ENCODE results near the gene UBE2Z. TPM values are rescaled to one million over a fixed set of nuclear protein-coding genes. Genes with fewer than 3 reads are reported as not detected.

The UBE2Z gene
- polyA plus RNA-seq, 3 donors = 35.8 to 44.7 (median 40.0) TPM

GRCh38 chr17:48961516-48962233, 53.5 kb downstream of the UBE2Z start:
- Mint-ChIP-seq H3K4me1 (no peaks in the 10 kb centered on the region), H3K9me3 (peaks cover 0 to 2% (median 0%) of the 10 kb centered on the region in 7 donors), H3K27me3 (ENCODE audit: low read depth in 3 of 3) (peaks cover 26 to 58% (median 48%) of the 10 kb centered on the region in 3 donors), H3K36me3 (no peaks in the 10 kb centered on the region), H3K4me3 (peak overlapping the region in 1 of 2 donors; percentile 40), H3K27ac (no peak overlapping the region)
- no peaks in the 10 kb centered on the region for H3K36me3 ChIP-seq (replicated peaks in 1 of 2; ENCODE audit: control insufficient read depth in 1 of 2, insufficient read depth in 2 of 2, low read length in 2 of 2)
- no peaks in the 10 kb centered on the region for H4K20me1 ChIP-seq (ENCODE audit: insufficient read depth, low read length)
- H3K4me2 ChIP-seq (replicated peaks; ENCODE audit: extremely low read depth, low read length, poor library complexity, severe bottlenecking) = no peak overlapping the region
- intact Hi-C loops (cut with micrococcal nuclease) = no loop called here
- no peaks in the 10 kb centered on the region for H3K4me1 ChIP-seq (ENCODE audit: control insufficient read depth in 1 of 2, insufficient read depth in 2 of 2, low read length in 2 of 2)
- peaks cover 0 to 23% of the 10 kb centered on the region in 2 donors for H3K27me3 ChIP-seq (ENCODE audit: control insufficient read depth in 2 of 2, insufficient read depth in 2 of 2, low read length in 2 of 2)
- H2AFZ ChIP-seq (ENCODE audit: insufficient read depth, low read depth, low read length, poor library complexity, severe bottlenecking) = no peak overlapping the region
- H3K9ac ChIP-seq (ENCODE audit: insufficient read depth, low read length, poor library complexity, severe bottlenecking) = no peak overlapping the region
- no peak for TF ChIP-seq CTCF (IDR thresholded peaks at IDR 0.05)
- H3K4me3 ChIP-seq (replicated peaks in 1 of 3; ENCODE audit: low read depth in 2 of 3, low read length in 3 of 3) = no peak overlapping the region
- no peaks in the 10 kb centered on the region for H3K79me2 ChIP-seq (ENCODE audit: insufficient read depth, low read length)
- DNase-seq = no peak
- WGBS (ENCODE audit: insufficient coverage) = 93% methylated on average over 1 of the region's 10 CpGs
- no peak overlapping the region for H3K27ac ChIP-seq (ENCODE audit: low read depth in 1 of 2, low read length in 2 of 2)
- H3K9me3 ChIP-seq (replicated peaks in 1 of 2; ENCODE audit: control insufficient read depth in 1 of 2, insufficient read depth in 1 of 2, low read length in 2 of 2) = no peaks in the 10 kb centered on the region

GRCh38 chr17:48970224-48970623, 62.0 kb downstream of the UBE2Z start:
- no peak overlapping the region for H3K4me2 ChIP-seq (replicated peaks; ENCODE audit: extremely low read depth, low read length, poor library complexity, severe bottlenecking)
- no peak overlapping the region for H3K27ac Mint-ChIP-seq
- DNase-seq = no peak
- no peak overlapping the region for H3K4me3 Mint-ChIP-seq
- TF ChIP-seq CTCF (IDR thresholded peaks at IDR 0.05) = no peak
- no peaks in the 10 kb centered on the region for H3K9me3 Mint-ChIP-seq
- H3K36me3 Mint-ChIP-seq = no peaks in the 10 kb centered on the region
- H3K4me1 ChIP-seq (ENCODE audit: control insufficient read depth in 1 of 2, insufficient read depth in 2 of 2, low read length in 2 of 2) = no peaks in the 10 kb centered on the region
- H3K9ac ChIP-seq (ENCODE audit: insufficient read depth, low read length, poor library complexity, severe bottlenecking) = no peak overlapping the region
- H4K20me1 ChIP-seq (ENCODE audit: insufficient read depth, low read length) = no peaks in the 10 kb centered on the region
- H3K79me2 ChIP-seq (ENCODE audit: insufficient read depth, low read length) = no peaks in the 10 kb centered on the region
- no peak overlapping the region for H2AFZ ChIP-seq (ENCODE audit: insufficient read depth, low read depth, low read length, poor library complexity, severe bottlenecking)
- H3K27me3 Mint-ChIP-seq (ENCODE audit: low read depth in 3 of 3) = peaks cover 24 to 58% (median 42%) of the 10 kb centered on the region in 3 donors
- H3K9me3 ChIP-seq (replicated peaks in 1 of 2; ENCODE audit: control insufficient read depth in 1 of 2, insufficient read depth in 1 of 2, low read length in 2 of 2) = no peaks in the 10 kb centered on the region
- no peak overlapping the region for H3K27ac ChIP-seq (ENCODE audit: low read depth in 1 of 2, low read length in 2 of 2)
- WGBS (ENCODE audit: insufficient coverage) = 81% methylated on average over 3 of the region's 4 CpGs
- H3K4me3 ChIP-seq (replicated peaks in 1 of 3; ENCODE audit: low read depth in 2 of 3, low read length in 3 of 3) = no peak overlapping the region
- peaks cover 3 to 10% of the 10 kb centered on the region in 2 donors for H3K27me3 ChIP-seq (ENCODE audit: control insufficient read depth in 2 of 2, insufficient read depth in 2 of 2, low read length in 2 of 2)
- H3K36me3 ChIP-seq (replicated peaks in 1 of 2; ENCODE audit: control insufficient read depth in 1 of 2, insufficient read depth in 2 of 2, low read length in 2 of 2) = no peaks in the 10 kb centered on the region
- peaks cover 2% of the 10 kb centered on the region for H3K4me1 Mint-ChIP-seq
- intact Hi-C loops (cut with micrococcal nuclease) = no loop called here

All from CD14-positive monocyte (primary cell).